Stimulated activated CD4-positive, alpha-beta T cell treated with anti-CD3 and anti-CD28 coated beads, Interleukin-15, amount 100 ng/mL, for 24 hours (primary cell): ENCODE measurements around the gene RAI1.
A peak's percentile ranks its signal among the peaks of the same experiment; 100 is the strongest.

ENCODE experiments used
- DNase-seq: peaks from one replicate; pipeline ENCODE4 v3.0.0-alpha.2; 2020

Gene RAI1

DNA sequence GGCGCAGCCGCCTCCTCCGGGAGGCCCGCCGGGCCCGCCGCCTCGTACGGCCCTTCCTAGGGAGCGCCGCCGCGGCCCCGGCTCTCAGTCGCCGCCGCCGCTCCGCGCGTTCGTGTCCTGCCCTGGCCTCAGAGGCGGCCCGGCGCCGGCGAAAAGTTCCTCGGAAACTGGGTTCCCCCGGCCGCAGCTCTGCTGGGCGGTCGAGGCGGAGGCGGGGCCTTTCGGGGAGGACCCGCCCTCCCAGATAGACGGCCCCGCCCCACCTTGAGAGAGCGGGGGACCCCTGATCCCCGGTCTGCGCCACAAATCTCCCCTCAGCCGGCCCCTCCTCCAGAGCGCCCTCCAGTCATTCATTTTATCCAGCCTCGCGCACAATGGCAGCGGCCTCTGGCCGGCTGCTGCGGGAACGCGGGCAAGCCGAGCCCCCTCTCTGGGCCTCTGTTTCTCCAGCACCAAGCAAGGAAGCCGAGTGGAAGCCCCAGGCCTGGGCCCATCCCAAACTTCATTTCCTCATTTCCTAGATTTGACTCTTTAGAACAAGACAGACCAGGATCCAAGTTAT, 155.6 kb downstream of the RAI1 start, which contains the start of gene SREBF1:
Gene SREBF1, minus strand, starts transcription at position 169 of the 562 bp plus-strand sequence. CDS start 169 bp downstream, outside the sequence.
- DNase-seq, result peak; percentile 80

DNA sequence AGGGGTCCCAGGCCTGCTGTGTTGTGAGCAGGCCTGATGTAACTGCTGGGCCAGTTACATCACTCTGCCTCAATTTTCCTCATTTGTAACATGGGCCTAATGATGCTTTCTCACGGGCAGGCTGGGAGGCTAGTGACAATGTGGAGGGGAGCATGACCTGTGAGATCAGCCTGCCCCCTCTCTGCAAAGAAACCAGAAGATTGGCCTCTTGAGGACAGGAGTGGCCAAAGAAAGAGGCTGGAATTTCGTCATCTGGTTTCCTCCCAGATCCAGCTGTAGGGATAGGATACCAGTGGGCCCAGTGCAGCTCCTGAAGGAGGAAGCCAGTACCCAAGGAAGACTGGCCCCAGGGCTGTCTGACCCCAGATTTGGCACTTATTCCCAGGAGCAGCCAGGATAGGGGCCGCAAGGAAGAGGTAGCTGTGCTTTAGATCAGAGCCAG, 156.1 kb downstream of the RAI1 start:
- no peak for DNase-seq

DNA sequence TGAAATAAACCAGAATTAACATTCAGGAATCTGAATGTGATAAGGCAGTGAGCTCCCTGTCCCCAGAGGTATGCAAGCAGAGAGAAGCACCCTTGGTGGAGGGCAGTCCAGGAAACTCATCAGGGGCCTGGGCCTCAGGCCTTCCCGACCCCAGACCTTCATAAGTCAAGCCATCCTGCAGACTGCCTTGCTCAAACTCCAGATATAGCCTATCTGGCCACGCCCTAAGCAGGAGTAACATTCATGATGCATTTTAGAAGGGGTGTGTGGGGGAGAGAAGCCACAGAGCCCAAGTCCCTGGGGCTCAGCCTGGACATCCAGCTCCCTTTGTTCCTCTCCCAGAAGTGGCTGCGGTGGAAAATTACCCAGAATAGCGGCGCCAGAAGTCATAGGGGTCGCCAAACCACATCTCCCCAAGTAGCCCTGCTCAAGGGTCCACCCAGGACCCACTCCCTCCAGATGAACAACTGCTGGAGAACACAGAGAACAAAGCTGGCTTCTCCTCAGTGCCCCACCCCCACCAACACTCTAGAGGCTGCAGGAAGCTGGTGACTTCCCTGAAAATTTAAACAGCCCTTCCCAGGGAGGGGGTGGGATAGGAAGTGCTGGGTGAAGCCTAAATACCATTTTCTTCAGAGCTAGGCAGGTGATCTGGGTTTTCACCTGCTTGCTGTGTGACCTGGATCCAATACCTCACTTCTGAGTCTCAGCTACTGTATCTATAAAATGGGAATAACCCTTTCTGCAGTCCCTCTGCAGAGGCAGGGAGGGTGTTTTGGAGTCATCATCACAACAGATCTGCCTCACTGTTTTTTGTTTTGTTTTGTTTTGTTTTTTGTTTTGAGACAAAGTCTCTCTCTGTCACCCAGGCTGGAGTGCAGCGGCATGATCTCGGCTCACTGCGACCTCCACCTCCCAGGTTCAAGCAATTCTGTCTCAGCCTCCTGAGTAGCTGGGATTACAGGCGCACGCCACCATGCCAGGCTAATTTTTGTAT, 157.0 kb downstream of the RAI1 start:
- no peak for DNase-seq

DNA sequence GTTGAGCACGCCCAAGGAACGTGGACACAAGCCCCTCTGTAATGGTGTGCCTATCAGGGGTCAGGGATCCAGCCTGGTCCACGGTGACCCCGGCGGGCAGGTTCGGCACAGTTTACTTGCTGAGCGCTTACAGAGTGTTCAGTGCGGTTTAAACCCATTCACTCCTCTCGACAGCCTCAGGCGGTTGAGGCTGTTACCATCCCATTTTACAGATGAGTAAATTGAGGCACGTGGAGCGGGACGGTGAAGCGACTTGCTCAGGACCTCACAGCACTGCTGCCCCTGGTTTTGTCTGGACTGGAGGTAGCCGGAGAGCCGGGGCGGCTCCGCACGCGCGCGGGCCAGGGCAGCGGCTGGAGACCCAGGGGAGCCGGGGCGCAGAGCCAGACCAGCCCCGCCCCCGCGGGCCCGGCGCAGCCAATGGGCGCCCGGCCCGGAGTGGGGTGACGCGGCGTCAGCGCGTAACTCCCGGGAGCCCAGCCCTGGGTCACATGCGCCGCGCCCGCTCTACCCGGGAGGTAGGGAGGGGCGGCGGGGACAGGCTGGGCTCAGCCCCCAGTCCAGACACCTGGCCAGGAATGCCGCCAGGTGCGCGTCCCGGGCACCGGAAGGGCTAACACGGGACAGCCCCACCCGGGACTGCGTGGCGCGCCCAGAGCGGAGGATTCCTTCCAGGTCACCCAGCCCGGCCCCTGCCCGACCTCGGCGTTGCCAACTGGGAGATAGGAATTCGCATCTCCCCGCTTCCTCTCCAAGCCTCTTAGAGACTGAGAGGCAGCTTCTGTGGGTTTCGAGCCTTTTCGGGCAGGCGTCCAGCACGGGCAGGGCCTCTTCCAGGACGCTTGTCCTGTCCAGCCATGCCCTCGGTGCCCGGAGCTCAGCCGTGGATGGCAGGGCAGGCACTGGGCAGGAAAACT, 158.8 kb downstream of the RAI1 start:
- DNase-seq, result peak; percentile 88

DNA sequence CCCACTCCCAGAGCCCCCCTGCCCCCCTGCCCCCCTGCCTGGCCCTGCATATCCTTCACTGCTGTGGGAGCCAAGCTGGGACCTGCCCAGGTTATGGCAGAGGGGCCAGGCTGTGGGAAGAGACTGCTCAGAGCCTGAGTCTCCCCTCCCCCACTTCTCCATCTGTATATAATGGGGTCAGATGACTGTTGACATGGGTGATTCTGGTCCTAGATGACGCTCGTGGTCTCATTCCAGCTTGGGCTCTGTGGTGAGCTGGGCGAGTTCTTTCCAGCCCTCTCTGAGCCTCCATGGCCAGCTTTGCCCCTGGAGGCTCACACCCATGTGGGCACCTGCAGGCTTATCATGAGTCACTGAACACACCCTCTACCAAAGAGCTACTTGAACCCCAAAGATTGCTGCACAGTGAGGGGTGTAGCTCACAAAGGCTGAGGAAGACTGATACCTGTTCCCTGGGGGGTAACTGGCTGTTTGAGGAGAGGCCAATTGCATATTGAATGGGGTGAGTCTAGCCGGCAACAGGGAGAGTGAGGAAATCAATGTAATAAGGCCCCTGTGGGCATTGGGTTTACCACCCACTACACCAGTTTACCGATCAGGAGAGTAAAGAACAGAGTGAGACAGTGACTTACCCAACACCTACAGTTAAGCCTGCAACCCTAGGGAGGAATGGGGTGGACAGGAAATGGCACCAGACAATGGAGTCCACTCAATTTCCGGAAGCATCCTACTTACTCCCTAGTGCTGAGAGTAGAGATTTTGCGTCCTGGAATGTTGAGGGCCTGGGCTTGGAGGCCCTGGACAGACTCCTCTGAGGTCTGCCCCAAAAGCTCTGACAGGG, 159.7 kb downstream of the RAI1 start:
- no peak for DNase-seq

DNA sequence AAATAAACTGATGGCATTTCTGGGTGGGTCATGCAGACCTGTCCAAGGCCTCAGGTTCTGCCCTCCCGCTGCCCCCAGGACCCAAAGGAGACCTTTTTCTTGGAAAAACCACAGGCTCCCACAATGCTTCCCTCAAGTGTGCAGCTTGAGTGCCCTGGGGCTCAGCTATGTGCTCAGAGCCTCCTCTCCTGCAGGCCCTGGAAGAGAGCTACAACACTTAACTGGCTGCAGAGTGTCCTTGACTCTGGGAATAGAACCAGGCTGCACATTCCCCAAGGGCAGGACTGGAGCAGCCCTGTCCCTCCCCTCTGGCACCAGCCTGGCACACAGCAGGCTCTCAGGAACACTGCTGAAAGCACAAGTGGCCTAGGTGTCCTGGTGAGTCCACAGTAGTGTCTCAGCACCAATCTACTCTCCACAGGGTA, 160.4 kb downstream of the RAI1 start:
- DNase-seq, result no peak

DNA sequence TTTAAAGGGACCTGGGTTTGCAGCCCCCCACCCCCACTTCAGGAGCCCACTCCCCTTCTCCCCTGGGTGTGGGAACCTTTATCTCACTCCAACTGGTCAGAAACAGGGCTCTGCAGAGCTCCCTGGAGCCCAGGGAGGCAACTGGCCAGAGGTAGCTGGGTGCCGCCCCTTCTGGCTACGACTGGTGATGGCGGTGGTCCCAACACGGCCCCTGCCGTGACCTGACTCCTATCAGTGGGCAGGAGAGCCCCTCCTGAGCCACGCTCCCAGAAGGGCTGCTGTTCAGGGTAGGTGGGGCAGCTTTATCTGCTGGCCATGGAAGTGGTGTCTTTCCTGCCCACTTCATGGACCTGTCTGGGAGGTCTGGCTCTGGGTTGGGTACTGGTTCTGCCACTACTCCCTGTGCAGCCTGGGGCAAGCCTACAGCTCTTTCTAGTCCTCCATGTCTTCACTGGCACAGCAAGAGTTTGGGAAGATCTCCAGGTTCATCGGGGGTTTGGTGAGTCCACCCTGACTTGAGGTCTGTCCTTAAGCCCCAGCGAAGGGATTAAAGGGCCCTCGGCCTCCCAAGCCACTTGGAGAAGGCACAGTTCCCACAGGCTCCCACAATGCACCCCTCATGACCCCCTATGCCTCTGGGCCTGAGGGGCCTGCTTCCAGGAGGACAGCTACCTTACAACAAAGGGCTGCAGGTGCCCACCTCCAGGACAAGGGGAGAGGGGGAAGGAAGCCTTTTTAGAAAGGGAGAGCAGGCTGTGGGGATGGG, 161.0 kb downstream of the RAI1 start:
- DNase-seq, result no peak

DNA sequence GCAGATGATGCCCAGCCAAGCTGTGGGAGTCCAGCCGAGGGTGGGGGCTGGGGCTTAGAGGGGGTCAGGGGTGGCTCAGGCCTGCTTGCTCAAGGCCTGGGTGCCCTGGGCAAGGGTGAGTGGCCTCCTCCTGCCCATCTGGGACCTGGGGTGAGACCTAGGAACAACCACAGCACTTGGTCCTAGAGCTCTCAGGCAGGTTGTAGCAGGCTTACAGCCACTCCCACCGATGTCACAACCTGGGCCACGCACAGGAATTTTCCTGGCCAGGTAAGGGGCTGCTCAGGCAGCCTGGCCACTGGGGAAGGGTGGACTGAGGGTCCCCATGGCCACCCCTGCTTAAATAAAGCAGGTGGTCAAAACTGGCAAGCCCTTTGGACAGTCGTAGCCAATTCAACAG, 161.8 kb downstream of the RAI1 start:
- DNase-seq, result no peak

DNA sequence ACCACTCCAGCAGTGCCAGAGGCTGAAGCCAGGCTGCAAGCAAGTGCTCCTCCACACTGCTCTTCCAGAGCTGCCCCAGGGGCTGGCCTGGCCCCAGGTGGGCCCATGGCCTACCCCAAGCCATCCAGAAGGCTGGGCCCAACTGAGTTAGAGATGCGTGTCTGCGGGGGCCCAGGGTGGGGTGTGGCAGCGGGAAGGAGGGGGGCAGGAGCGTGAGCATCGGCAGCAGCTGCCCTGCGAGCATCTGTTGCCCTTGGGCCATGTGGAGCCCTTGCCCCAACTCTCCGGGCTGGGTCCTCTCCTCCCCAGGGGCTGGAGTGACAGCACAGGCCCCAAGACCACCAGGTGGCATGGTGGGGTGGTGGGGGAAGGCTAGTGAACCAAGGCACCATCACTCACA, 162.8 kb downstream of the RAI1 start:
- no peak for DNase-seq

DNA sequence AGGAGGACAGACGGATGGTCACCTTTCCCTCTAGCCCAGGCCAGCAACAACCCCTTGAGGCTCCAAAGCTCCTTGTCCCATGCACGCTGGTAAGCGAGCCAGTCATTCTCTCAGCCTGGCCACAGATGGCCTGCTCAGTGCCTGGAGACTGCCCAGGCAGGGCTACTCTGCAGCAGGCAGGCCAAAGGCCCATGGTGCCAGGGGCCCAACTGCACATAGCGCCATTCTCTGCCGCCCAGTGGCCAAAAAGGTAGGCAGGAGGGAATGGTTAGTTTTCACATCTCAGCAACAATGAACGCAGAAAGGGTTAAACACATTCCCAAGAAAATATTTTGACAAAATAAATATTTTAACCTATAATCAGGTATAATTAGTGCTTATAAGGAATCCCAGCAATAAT, 163.2 kb downstream of the RAI1 start:
- DNase-seq, result no peak

DNA sequence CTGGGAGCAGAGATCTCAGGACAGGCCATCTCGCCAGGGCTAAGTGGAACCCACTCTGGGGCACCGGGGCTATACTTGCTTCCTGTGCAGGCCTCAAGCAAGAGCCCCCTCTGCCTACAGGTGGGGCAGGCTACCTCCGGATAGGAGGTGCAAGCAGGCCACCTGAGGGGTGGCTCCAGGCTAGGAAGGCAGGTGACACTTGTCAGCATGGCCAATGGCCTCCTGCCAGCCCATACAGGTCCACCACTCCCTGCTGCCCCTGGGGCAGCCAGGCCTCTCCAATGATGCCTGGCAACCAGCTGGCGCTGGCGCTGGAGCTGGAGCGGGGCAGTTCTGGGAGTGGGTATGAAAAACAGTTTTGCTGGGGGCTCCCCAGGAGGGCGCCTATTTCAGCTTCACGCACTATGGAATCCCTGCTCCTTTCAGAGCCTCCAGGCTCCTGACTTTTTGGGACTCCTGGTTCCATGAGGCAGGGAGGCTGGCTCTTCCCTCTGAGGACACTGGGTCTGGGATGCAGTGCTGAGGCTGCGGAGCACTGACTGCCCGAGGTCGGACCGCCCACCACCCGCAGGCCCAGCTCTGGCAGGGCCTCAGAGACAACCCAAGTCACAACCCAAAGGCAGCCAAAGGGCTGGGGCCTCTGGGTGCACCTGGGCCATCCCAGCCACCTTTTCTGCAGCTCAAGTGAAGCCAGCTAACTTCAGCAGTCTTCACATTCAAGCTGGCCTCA, 164.0 kb downstream of the RAI1 start:
- DNase-seq, result no peak

DNA sequence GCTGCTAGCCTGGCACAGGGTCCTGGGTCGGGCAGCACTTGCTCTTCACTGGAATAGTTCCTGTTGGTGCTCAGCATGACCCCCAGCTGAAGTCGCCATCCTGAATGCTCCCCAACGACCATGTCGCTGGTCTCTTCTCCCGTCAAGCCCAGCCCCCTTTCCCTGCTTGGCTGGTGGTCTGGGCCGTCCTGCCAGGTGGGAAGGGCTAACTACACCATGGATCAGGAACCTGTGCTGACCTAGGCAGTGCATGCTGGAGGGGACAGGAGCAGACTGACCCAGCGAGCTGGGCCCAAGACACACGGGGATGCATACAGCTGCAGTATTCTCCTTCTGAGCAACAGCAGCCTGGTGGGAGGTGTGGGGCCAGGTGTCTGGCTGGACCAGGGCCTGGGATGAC, 164.7 kb downstream of the RAI1 start:
- no peak for DNase-seq

DNA sequence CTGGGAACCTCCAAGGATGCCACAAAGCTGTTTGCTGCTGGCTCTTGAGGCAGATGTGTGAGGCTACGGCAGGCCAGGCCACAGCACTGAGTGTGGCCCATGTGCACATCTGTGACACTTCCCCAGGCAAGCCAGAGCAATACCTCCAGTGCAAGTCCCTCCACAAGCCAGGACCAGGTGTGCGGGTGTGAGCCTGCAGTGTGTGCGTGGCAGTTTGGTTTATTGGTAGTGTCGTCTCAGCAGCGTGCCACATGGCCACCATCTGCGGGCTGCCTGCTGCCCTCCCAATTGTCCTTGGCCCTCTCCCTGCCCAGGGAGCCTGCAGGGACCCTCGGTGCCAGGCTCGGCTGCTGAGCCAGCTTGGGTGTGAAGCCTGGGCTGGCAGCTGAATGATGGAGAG, 165.4 kb downstream of the RAI1 start:
- DNase-seq, result no peak

DNA sequence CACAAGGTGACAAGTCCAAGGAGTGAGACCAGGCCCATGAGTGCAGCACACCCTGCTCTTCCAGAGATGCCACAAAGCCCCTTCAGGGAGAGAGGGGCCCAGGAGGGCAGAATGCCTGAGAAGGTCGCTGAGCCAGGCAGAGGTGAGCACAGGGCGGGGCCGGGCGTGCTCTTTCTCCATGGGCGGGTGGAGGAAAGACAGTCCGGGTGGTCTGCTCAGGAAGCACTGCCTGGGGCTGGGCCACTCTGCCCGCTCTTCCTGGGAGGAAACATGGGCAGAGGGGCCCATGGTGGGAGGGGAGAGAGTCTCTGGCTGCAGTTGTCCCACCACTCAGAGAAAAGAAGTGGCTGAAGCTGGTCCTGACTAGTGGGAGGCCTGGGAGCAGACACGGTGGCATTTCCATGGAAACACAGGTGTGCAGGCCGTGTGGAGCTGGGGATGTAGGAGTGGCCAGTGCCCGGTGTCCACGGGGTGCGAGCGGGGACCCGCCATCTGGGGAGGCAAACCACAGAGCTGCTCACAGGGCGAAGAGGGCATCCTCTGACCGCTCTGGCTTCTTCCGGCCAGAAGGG, 165.9 kb downstream of the RAI1 start:
- no peak for DNase-seq

DNA sequence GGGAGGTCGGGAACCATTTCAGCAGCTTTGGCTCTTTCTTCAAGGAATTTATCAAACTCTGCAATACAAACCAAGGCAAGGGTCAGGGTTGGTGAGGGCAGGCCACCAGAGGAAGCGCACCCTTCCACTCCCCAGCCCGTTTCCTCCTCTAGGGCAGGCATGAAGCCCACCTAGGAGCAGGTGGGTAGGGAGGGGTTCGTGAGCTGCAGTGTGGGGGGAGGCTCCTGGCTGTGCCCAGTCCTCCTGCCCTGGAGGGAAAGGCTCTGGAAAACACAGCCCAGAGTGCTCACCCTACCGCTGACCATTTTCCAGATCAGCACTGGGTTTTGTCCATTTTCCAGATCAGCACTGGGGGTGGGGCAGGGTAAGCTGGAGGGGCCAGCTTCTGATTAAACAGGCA, 166.5 kb downstream of the RAI1 start:
- no peak for DNase-seq

DNA sequence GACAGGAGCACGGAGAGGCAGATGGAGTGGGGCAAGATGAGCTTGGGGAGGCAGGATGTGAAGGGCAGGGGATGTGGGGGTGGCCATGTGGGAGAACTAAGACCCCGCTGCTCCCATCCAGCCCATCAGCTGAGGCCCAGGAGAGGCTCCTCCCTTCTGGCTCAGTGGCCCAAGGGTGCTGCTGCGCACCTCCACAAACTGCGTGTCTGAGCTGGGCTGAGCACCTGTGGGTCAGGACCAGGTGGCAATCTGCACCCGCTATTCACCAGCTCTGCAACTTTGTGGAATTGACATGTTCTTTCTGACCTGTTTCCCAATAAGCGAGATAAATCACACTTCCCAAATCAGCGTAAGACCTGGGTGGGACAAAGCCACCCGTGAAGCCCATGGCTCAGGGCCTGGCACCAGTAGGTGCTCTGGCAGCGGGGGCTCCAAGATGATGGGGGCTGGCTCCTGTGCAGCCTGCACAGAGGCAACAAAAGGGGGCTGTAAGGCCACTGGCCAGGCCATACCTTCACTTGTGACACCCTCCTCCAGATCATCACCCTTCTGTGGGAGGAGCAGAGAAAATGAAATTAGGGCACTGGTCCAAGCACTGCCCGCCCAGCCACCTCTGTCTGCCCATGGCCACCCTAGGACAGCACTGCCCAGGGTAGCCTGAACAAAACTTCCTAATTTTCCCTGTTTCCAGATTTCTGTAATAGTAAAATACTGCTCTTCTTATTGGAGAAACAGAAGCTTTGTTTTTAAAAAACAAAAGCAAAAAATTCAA, 167.2 kb downstream of the RAI1 start:
- DNase-seq, result no peak

DNA sequence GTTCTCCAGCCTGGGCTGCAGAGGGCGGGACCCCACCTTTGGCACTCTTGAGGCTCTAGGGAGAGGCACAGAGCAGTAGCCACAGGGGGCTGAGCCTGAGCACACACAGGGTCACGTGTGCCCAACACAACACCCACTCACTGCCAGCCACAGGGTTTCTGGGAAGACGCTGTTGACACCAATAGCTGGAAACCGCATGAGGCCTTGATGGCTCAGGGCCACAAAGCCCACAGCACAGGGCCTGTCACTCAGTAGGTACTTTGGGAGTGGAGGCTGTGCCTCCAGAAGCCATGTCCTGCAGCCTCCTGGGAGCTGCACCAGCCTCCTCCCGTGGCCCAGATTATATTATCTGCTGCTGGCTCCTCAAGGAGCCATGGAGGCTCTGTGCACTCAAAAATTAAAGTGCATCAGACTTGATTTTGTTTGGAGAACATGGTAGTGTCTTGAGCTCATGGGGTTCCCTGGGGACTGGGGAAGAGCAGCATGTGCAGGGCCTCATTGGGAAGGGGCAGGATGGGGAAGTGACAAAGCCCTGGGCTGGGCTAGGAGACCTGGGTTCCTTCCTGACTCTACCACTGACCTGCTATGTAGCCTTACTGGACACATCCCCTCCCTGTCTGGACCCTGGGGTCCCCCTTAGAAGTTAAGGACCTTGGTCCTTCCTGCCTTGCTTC, 168.0 kb downstream of the RAI1 start:
- peak; percentile 92 for DNase-seq

DNA sequence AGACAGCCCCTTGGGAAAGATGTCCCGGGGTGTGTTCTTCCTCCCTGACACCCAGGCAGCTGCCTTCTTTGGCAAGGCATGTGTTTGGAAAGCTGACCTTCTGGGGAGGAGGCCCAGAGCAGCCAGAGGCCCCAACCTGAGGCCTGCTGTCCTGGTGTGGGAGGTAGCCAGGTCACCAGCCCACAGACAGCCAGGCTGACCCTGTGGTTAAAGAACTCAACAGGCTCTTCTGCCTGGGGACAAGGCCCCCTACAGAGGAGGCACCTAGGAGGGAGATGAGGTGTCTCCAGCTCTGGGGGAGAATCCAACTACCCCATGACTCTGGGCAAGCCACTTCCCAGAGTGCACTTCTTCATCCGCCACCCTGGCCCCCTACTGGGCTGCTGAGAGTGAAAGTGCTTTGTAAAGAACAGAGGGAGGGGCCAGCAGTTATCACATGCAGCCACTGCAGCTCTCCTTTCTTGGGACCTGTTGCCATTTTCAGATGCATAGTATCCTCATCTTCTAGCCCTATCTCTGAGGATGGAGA, 168.7 kb downstream of the RAI1 start:
- DNase-seq, result peak; percentile 77
